Activated CD8-positive, alpha-beta T cell treated with anti-CD3 and anti-CD28 coated beads, Interleukin-2, amount 10 ng/mL, durations not matched to agents 7 days and 5 days (primary cell): ENCODE measurements around the gene SLC8A1. TPM values are rescaled to one million over a fixed set of nuclear protein-coding genes. Genes with fewer than 3 reads are reported as not detected.

ENCODE experiments used
- ATAC-seq: fragments of 150-1000 bp; cut with Tn5 transposase; one replicate; pipeline ENCODE4 v1.10.0; 2021; ENCODE audit warnings: moderate library complexity
- CTCF ChIA-PET: fragments of 350-600 bp; sonication (Branson Sonifier 250); formaldehyde crosslinking; loops from one replicate; lab custom pipeline; 2021; ENCODE audit warnings: antibody characterized with exemption; lab: Charles Lee
- POLR2A ChIA-PET: fragments of 350-600 bp; sonication (Branson Sonifier 250); formaldehyde crosslinking; loops from one replicate; lab custom pipeline; 2021; ENCODE audit warnings: antibody characterized with exemption; lab: Charles Lee
- DNase-seq: peaks from one replicate; pipeline ENCODE4 v3.0.0-alpha.2; 2020
- H3K27ac Mint-ChIP-seq: one replicate; pipeline ENCODE4 v1.8.0; 2021; ENCODE audit warnings: mild to moderate bottlenecking, mixed read lengths
- H3K27me3 Mint-ChIP-seq: one replicate; pipeline ENCODE4 v1.8.0; 2021; ENCODE audit warnings: low read depth, mixed read lengths
- H3K36me3 Mint-ChIP-seq: one replicate; pipeline ENCODE4 v1.8.0; 2021; ENCODE audit warnings: low read depth, mixed read lengths
- H3K4me1 Mint-ChIP-seq: one replicate; pipeline ENCODE4 v1.8.0; 2021; ENCODE audit warnings: low read depth, mixed read lengths
- H3K4me3 Mint-ChIP-seq: one replicate; pipeline ENCODE4 v1.8.0; 2021; ENCODE audit warnings: mild to moderate bottlenecking, mixed read lengths
- H3K9me3 Mint-ChIP-seq: one replicate; pipeline ENCODE4 v1.8.0; 2022; ENCODE audit warnings: mixed read lengths; ENCODE audit not compliant: insufficient read depth
- total RNA-seq, 2 experiments: library from RNA; stranded (reverse); gene quantifications; one replicate each; pipeline ENCODE4 v1.2.3, GENCODE V29; 2021

SLC8A1 gene
- total RNA-seq, 2 experiments from 2014 or later: 0.10 to 0.45 TPM

DNA sequence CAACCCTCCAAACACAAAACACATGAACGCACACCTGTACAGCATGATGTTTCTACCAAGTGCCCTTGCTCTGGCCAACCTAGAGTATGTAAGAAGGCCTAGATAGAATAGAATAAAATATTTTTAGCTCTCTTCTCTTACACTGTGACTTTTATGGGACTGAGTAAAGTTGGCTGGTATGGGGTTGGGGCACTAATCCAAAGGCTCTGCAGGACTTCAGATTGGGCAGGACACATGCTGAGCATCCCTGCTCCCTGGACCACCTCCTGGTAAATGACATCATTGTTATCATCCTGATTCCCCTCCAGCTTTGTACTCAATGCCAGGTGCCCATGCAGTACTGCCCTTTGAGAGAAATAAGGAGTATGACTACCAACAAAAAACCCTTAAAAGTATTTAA, 322.2 kb downstream of the SLC8A1 start:
- POLR2A ChIA-PET: no interaction called here
- no peak overlapping the region for H3K27ac Mint-ChIP-seq
- no peak for DNase-seq
- CTCF ChIA-PET: no interaction called here
- H3K4me1 Mint-ChIP-seq: peaks cover 16% of the 10 kb centered on the region
- no peaks in the 10 kb centered on the region for H3K36me3 Mint-ChIP-seq
- H3K4me3 Mint-ChIP-seq: no peak overlapping the region
- no peak for ATAC-seq
- H3K27me3 Mint-ChIP-seq: no peaks in the 10 kb centered on the region
- H3K9me3 Mint-ChIP-seq: no peaks in the 10 kb centered on the region

DNA sequence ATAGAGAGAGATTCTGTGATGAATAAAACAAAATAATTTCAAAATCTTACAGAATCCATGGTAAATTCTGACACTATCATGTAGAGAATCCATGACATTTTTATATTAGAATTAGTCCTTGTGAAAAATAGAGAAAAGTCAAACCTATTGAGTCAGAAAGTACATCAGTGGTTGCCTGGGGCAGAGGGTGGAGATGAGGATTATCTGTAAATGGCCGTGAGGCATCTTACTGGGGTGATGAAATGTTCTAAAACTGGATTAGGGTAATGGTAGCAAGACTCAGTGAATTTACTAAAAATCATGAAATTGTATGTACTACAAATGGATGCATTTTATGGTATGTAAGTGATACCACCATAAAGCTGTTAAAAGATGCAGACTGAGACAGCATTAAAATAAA, 323.1 kb downstream of the SLC8A1 start:
- H3K27ac Mint-ChIP-seq: no peak overlapping the region
- ATAC-seq: no peak

DNA sequence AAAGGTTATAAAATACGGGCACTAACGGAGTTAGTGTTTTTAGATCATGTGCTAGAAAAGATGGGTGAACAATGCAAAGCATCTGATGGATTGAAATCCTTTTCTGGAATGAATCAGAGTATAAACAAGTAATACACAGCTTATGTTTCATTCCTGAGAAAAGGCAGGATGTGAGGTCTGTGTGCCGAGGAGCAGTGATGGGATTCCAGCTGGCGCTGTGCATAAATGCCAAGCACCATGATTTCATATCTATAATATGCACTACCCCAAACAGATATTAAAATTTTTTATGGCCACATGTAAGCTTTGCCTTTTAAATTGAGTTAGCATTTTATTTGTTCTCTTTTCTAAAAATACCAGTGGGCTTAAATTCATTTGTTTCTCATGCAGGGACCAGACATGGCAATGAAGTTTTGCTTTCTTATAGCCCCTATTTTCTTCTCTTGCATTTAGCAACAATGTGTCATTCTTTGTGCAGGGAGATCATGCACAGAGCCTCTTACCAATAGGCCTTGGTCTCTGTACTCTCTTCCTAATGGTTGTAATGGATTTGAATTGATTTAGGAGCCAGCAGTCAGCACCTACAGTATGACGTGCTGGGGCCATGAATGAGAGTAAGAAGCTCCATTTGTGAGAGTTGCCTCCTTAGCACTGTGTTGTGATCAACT, 323.9 kb downstream of the SLC8A1 start:
- Mint-ChIP-seq H3K4me3 (no peak overlapping the region), H3K36me3 (no peaks in the 10 kb centered on the region), H3K27me3 (peaks cover 2% of the 10 kb centered on the region), H3K4me1 (peaks cover 16% of the 10 kb centered on the region), H3K9me3 (no peaks in the 10 kb centered on the region), H3K27ac (no peak overlapping the region)
- ATAC-seq (no peak), DNase-seq (no peak)
- POLR2A ChIA-PET: no interaction called here
- CTCF ChIA-PET: no interaction called here

More for the DNA sequence above, 323.1 kb downstream of the SLC8A1 start:
- DNase-seq: no peak
- Mint-ChIP-seq H3K4me3 (no peak overlapping the region), H3K36me3 (no peaks in the 10 kb centered on the region), H3K27me3 (peaks cover under 1% of the 10 kb centered on the region), H3K4me1 (peaks cover 16% of the 10 kb centered on the region), H3K9me3 (no peaks in the 10 kb centered on the region)
- CTCF ChIA-PET: no interaction called here
- POLR2A ChIA-PET: no interaction called here

DNA sequence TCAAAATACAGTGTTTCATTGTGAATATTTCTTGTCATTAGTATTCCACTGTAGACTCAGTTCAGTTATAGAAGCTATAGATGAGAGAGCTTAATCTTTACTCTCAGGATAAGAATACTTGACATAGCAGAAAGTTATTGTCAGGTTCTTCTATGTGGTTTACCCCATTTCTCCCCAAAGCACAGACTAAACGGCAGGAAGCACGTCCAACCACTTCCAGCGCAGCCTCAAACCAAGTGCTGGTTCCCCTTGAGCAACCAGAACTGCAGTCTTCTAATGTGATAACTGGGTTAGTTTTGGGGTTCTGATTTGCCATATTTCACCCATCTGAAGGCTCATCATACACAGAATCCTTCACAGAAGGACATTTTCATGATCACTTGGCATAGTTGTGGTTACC, 324.7 kb downstream of the SLC8A1 start:
- Mint-ChIP-seq H3K9me3 (no peaks in the 10 kb centered on the region), H3K4me1 (peaks cover 16% of the 10 kb centered on the region), H3K27me3 (peaks cover 2% of the 10 kb centered on the region), H3K4me3 (no peak overlapping the region), H3K36me3 (no peaks in the 10 kb centered on the region), H3K27ac (no peak overlapping the region)
- peak; percentile 51 for ATAC-seq
- CTCF ChIA-PET: no interaction called here
- peak; percentile 52 for DNase-seq
- POLR2A ChIA-PET: no interaction called here

DNA sequence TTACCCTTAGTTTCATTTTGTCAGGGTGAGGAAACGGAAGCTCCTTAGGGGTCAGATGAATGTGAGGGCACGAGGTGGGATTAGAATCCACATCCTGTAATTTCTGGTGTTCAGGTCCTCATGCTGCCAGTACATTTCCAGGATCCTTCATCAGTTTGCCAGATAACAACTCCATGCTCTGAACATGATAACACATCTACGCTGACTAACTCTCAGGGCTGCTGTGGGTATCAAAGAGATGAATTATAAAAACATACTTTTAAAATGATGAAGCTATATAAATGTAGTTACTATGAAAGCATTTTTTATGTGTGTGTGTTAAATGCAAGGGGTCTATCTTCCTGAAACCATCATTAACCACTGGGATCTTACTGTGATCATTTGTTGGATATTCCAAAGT, 325.9 kb downstream of the SLC8A1 start:
- peaks cover 2% of the 10 kb centered on the region for H3K27me3 Mint-ChIP-seq
- no peaks in the 10 kb centered on the region for H3K9me3 Mint-ChIP-seq
- POLR2A ChIA-PET: no interaction called here
- ATAC-seq (no peak), DNase-seq (no peak)
- peaks cover 16% of the 10 kb centered on the region for H3K4me1 Mint-ChIP-seq
- CTCF ChIA-PET: no interaction called here
- no peak overlapping the region for H3K27ac Mint-ChIP-seq
- H3K36me3 Mint-ChIP-seq: no peaks in the 10 kb centered on the region
- no peak overlapping the region for H3K4me3 Mint-ChIP-seq

DNA sequence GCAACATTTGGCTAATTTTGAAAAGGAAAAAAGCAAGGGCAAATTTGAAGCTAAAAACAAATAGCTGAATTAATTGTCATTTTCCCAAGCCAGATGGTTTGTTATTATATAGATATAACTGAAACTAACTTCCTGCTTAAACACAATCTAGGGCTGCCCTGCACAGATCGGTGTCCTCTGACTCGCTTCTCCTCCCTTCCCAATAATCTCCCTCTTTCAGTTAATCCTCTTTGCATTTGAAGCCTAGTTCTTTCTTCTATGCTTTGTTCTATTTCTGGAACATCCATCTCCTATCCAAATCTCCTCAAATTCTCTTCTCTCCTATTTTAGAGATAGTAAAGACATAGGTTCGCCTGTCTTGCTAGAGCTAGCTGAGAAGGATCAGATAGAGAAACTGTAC, 328.1 kb downstream of the SLC8A1 start:
- POLR2A ChIA-PET: no interaction called here
- Mint-ChIP-seq H3K27me3 (peaks cover 2% of the 10 kb centered on the region), H3K27ac (no peak overlapping the region), H3K9me3 (no peaks in the 10 kb centered on the region), H3K36me3 (no peaks in the 10 kb centered on the region), H3K4me3 (no peak overlapping the region), H3K4me1 (peaks cover 16% of the 10 kb centered on the region)
- ATAC-seq (no peak), DNase-seq (no peak)
- CTCF ChIA-PET: no interaction called here

DNA sequence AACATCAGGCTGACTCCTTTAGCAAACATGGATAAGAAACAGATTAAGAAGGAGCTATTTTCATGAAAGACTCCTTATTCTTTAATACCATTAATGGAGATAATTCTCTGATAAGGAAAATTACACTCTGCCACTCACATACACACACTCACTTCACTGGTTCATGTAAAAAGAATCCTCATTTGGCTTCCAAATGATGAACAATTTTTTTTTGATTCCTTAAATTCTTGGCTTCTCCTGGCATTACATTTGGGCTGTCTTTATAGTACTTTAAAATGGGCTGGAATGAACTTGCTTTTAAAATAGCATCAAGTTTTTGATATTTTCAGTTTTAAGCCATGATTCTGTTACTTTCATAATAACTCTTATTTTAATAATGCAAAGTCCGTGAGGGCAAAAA, 328.6 kb downstream of the SLC8A1 start:
- H3K27me3 Mint-ChIP-seq: peaks cover 2% of the 10 kb centered on the region
- no peak overlapping the region for H3K27ac Mint-ChIP-seq
- CTCF ChIA-PET: no interaction called here
- H3K4me3 Mint-ChIP-seq: no peak overlapping the region
- peaks cover 16% of the 10 kb centered on the region for H3K4me1 Mint-ChIP-seq
- ATAC-seq (no peak), DNase-seq (no peak)
- POLR2A ChIA-PET: no interaction called here
- H3K36me3 Mint-ChIP-seq: no peaks in the 10 kb centered on the region
- no peaks in the 10 kb centered on the region for H3K9me3 Mint-ChIP-seq

DNA sequence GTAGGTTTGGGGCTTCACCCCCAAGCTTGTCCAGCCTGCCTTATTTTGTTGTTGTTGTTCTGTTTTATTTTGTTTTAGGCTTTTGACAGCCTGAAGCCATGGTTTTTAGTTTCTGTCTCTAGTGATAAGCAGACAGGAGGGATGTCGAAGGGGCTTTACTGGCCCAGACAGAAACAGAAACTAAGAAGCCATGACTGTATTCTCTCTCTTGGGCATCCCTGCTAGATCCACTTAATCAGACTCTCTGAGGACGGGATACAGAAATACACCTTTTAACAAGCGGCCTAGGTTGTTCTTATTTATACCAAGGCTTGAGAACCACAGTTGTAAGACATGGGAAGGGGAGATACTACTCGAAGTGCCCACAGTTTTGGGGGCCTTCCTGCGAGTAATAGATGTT, 330.9 kb downstream of the SLC8A1 start:
- DNase-seq (no peak), ATAC-seq (no peak)
- H3K27me3 Mint-ChIP-seq: peaks cover 2% of the 10 kb centered on the region
- no peaks in the 10 kb centered on the region for H3K9me3 Mint-ChIP-seq
- ChIA-PET CTCF (no interaction called here), POLR2A (no interaction called here)
- no peak overlapping the region for H3K4me3 Mint-ChIP-seq
- no peaks in the 10 kb centered on the region for H3K4me1 Mint-ChIP-seq
- no peak overlapping the region for H3K27ac Mint-ChIP-seq
- H3K36me3 Mint-ChIP-seq: no peaks in the 10 kb centered on the region

DNA sequence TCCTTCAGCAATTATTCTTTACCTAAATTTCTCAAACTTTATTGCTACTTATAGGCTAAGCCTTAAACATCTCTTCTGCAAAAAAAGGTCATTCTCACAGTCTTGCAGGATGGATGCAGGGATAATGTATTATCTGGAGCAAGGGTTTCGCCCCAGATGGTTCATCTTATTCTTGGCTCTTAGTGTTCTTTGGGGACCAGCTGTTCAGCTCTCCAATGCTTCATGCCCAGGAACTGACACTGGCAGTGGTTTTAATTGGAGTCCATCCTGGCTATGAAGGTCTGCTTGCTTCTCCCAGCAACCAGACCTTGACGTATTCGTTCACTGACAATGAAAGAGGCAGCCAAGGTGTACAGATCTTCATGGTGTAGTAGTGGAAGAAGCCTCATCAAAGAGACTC, 331.9 kb downstream of the SLC8A1 start:
- no peak for DNase-seq
- ATAC-seq: no peak
- no peaks in the 10 kb centered on the region for H3K9me3 Mint-ChIP-seq
- POLR2A ChIA-PET: no interaction called here
- CTCF ChIA-PET: no interaction called here
- H3K36me3 Mint-ChIP-seq: no peaks in the 10 kb centered on the region
- H3K4me3 Mint-ChIP-seq: no peak overlapping the region
- H3K27me3 Mint-ChIP-seq: peaks cover 2% of the 10 kb centered on the region
- no peak overlapping the region for H3K27ac Mint-ChIP-seq
- no peaks in the 10 kb centered on the region for H3K4me1 Mint-ChIP-seq

DNA sequence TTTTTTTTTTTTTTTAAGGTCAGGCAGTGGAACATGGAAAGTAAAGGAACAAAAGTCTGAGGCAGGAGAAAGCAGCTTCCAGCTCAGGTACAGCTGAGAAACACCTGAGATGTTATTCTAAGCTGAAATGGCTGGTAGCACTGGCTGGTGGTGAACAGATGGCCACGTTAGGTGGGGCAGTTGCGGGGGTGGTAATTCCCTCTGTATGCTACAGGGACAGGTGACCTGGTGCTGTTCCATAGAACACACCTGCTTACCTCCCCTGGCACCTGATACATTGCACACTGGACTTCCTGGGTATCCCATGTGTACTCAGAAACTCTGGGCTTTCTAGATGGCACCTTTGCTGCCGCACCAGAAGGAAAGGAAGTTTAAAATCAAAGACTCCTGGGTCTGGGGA, 333.3 kb downstream of the SLC8A1 start:
- ChIA-PET POLR2A (no interaction called here), CTCF (no interaction called here)
- ATAC-seq: no peak
- Mint-ChIP-seq H3K36me3 (no peaks in the 10 kb centered on the region), H3K4me3 (no peak overlapping the region), H3K27me3 (no peaks in the 10 kb centered on the region), H3K4me1 (no peaks in the 10 kb centered on the region), H3K27ac (no peak overlapping the region), H3K9me3 (no peaks in the 10 kb centered on the region)
- DNase-seq: no peak

DNA sequence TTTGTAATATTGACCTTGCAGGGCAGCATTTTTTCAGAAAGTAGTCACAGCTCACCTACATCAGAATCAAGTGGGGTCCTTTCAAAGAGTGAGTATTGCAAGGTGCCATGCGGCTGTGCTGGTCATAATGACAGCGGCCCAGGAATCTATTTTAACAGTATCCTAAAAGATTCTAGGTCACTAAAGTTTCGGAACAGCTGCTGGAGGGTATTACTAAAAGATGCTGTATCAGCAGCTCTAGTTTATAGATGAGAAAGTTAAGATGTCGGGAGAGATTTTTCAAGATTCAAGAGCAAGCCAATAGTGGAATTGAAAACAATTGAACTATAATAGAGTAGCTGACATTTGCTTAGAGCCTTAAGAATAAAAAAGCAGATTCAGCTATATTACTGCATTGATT, 336.0 kb downstream of the SLC8A1 start:
- Mint-ChIP-seq H3K36me3 (no peaks in the 10 kb centered on the region), H3K27me3 (no peaks in the 10 kb centered on the region), H3K4me3 (no peak overlapping the region), H3K4me1 (no peaks in the 10 kb centered on the region), H3K9me3 (no peaks in the 10 kb centered on the region), H3K27ac (no peak overlapping the region)
- CTCF ChIA-PET: no interaction called here
- no peak for ATAC-seq
- DNase-seq: no peak
- POLR2A ChIA-PET: no interaction called here

DNA sequence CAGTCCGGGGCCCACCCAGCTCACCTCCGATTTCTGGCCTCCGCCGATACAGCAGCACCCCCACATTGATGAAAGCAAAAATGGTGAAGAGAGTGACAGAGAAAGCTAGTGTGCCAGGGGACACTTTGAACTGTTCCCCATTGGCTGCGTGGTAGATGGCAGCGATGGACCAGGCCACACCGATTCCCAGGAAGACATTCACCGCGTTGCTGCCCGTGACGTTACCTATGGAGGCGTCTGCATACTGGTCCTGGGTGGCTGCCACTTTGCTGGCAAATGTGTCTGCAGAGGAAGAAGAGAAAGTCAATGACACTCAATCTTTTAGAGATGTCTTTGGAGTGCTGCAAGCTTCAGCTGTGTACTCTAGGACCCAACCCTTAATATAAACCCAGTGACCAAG, 336.5 kb downstream of the SLC8A1 start:
- no peaks in the 10 kb centered on the region for H3K27me3 Mint-ChIP-seq
- no peaks in the 10 kb centered on the region for H3K36me3 Mint-ChIP-seq
- ATAC-seq (no peak), DNase-seq (no peak)
- ChIA-PET POLR2A (no interaction called here), CTCF (no interaction called here)
- H3K4me3 Mint-ChIP-seq: no peak overlapping the region
- H3K27ac Mint-ChIP-seq: no peak overlapping the region
- H3K9me3 Mint-ChIP-seq: no peaks in the 10 kb centered on the region
- H3K4me1 Mint-ChIP-seq: no peaks in the 10 kb centered on the region

DNA sequence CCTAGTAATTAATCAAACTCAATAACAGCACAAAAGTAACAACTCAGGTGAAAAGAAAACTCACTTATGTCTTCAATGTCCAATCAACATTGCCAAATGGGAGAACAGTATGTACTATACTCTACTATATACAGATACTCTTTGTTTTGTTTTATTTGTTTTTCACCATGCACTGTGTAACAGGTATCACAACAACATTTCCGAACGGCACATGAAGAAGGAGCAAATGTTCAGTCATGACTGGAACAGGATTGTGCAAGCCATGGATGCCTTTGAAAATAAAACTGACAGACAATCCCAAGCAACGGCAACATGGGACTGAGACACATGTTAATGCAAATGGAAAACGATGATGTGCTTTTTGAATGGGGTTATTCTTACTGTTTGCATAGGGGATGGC, 337.9 kb downstream of the SLC8A1 start:
- H3K27me3 Mint-ChIP-seq: no peaks in the 10 kb centered on the region
- ChIA-PET CTCF (no interaction called here), POLR2A (no interaction called here)
- ATAC-seq (no peak), DNase-seq (no peak)
- H3K4me3 Mint-ChIP-seq: no peak overlapping the region
- H3K4me1 Mint-ChIP-seq: no peaks in the 10 kb centered on the region
- no peaks in the 10 kb centered on the region for H3K36me3 Mint-ChIP-seq
- no peaks in the 10 kb centered on the region for H3K9me3 Mint-ChIP-seq
- no peak overlapping the region for H3K27ac Mint-ChIP-seq
